Right atrium auricular region (tissue), 2 donors: ENCODE measurements around the gene PIP4K2C. TPM values are rescaled to one million over a fixed set of nuclear protein-coding genes. Genes with fewer than 3 reads are reported as not detected.
"Not testable (repeated sequence)": the region's sequence is repeated elsewhere in the genome, so short reads cannot be mapped to it uniquely, and the experiment has no call there.

Source experiments
- DNase-seq: peaks from one replicate; pipeline ENCODE4 v3.0.0-alpha.2; 2019; ENCODE audit warnings: low spot score
- H3K27ac ChIP-seq, 2 donors: fragments of 200-600 bp; sonication (generic); 1 replicate in 1 of 2; 2 replicates in 1 of 2; pipeline ENCODE4 v1.5.1; 2016 to 2019
- H3K27me3 ChIP-seq, 2 donors: fragments of 200-600 bp; sonication (generic); one replicate each; pipeline versions ENCODE4 v1.5.1 to v1.6.0; 2017 to 2019
- H3K36me3 ChIP-seq: fragments of 200-600 bp; sonication (generic); one replicate; pipeline ENCODE4 v1.5.1; 2016
- H3K4me1 ChIP-seq, 2 donors: fragments of 200-600 bp; sonication (generic); one replicate each; pipeline versions ENCODE4 v1.5.1 to v1.6.0; 2017 to 2019
- H3K4me3 ChIP-seq, 2 donors: fragments of 200-600 bp; sonication (generic); 1 replicate in 1 of 2; 2 replicates in 1 of 2; pipeline ENCODE4 v1.5.1; 2017 to 2019; ENCODE audit warnings: mild to moderate bottlenecking in 1 of 2, moderate library complexity in 1 of 2
- H3K9me3 ChIP-seq, 2 donors: fragments of 200-600 bp; sonication (generic); one replicate each; pipeline ENCODE4 v1.5.1; 2019
- total RNA-seq, 2 donors: library from RNA; depleted of rRNA; stranded (reverse); fragments of >200 nt; gene quantifications; one replicate each; pipeline ENCODE4 v1.1.0, GENCODE V29; 2016
- TF ChIP-seq, protein P1 (sequence below), 2 donors: fragments of 200-600 bp; sonication (generic); IDR thresholded peaks; one replicate each; pipeline ENCODE4 v1.5.1; 2019; ENCODE audit warnings: antibody characterized with exemption in 2 of 2

PIP4K2C gene
- total RNA-seq, 2 donors from 2014 or later, result 22.1 to 25.2 TPM

DNA sequence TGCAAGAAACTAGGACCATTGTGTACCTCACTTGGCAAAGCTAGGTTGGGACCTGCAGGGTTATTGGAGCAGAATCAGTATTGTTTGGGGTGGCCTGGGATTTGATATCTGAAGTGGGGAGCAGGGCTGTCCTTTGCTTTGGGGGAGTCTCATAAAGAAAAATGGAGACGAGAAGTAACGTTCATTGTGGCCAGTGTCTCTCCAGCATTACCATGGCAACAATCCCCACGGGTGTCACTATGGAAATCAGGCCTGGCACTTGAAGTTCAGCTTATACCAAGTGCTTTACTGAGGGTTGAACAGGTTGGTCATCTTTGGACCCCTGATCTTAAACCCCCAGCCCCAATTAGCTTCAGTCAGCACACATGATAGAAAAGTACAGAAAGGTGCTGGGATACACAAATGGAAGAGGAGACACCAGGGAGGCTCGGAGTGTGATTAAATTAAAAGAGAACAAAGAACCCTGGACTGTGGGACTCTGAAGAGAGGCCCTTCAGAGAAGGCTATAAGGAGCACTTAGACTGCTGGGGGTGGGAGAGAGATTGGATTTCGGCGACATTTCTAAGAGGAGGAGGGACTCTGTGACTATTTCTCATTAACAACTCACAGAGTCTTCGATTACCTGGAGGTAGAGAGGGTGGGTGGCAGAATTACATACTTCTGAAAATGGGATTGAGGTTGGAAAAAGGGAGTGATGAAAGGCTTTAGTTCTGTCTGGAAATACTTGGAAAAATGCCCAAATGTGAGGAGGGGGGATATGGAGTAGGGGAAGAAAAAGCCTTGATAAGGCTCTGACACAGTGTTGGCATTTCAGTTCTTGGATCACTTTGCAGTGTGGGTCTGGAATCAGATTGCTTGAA is 37.4 kb upstream of the PIP4K2C start:
- no peaks in the 10 kb centered on the region for H3K36me3 ChIP-seq
- H3K27ac ChIP-seq, result no peak overlapping the region
- peaks cover 3 to 17% of the 10 kb centered on the region in 2 donors for H3K27me3 ChIP-seq
- no peaks in the 10 kb centered on the region for H3K9me3 ChIP-seq
- DNase-seq, result no peak
- TF ChIP-seq, protein P1, sequence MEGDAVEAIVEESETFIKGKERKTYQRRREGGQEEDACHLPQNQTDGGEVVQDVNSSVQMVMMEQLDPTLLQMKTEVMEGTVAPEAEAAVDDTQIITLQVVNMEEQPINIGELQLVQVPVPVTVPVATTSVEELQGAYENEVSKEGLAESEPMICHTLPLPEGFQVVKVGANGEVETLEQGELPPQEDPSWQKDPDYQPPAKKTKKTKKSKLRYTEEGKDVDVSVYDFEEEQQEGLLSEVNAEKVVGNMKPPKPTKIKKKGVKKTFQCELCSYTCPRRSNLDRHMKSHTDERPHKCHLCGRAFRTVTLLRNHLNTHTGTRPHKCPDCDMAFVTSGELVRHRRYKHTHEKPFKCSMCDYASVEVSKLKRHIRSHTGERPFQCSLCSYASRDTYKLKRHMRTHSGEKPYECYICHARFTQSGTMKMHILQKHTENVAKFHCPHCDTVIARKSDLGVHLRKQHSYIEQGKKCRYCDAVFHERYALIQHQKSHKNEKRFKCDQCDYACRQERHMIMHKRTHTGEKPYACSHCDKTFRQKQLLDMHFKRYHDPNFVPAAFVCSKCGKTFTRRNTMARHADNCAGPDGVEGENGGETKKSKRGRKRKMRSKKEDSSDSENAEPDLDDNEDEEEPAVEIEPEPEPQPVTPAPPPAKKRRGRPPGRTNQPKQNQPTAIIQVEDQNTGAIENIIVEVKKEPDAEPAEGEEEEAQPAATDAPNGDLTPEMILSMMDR (IDR thresholded peaks at IDR 0.05), result no peak
- no peak overlapping the region for H3K4me3 ChIP-seq
- H3K4me1 ChIP-seq, result peaks cover 0 to 11% of the 10 kb centered on the region in 2 donors

DNA sequence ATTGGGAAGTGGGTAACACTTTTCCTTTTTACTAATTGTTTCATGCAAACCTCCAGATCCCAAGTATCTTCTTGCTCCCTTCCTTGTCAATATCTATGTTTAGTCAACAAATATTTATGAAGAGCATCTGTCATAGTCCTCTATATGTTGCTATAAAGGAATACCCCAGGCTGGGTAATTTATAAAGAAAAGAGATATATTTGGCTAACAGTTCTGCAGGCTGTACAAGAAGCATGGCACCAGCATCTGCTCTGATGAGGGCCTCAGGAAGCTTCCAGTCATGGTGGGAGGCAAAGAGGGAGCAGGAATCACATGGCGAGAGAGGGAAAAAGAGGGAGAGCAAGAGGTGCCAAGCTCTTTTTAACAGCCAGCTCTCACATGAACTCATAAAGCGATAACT is 36.5 kb upstream of the PIP4K2C start:
- Histone ChIP-seq H3K27ac (no peak overlapping the region), H3K27me3 (peaks cover 0 to 15% of the 10 kb centered on the region in 2 donors), H3K4me3 (no peak overlapping the region), H3K9me3 (no peaks in the 10 kb centered on the region), H3K36me3 (no peaks in the 10 kb centered on the region), H3K4me1 (peaks cover 0 to 10% of the 10 kb centered on the region in 2 donors)
- DNase-seq, result no peak
- TF ChIP-seq, protein P1 (IDR thresholded peaks at IDR 0.05), result no peak

DNA sequence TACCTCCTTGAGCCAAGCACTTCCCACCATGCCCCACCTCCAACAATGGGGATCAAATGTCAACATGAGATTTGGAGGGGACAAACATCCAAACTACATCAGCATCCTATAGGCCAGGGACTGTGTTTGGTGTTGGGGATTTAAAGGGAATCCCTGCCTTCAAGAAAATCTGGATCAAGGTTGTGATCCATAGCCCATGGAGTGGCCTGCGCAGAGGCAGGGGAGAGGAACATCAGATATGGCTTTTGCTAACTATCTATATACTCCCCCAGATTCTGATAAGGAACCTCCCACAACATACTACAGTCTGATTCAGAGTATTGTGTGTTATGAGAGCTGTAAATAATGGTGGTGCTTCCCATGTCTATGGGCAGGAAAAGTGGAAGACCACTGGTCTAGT is 36.1 kb upstream of the PIP4K2C start:
- H3K4me3 ChIP-seq, result no peak overlapping the region
- no peak overlapping the region for H3K27ac ChIP-seq
- H3K36me3 ChIP-seq, result no peaks in the 10 kb centered on the region
- DNase-seq, result no peak
- H3K4me1 ChIP-seq, result peaks cover 0 to 5% of the 10 kb centered on the region in 2 donors
- no peaks in the 10 kb centered on the region for H3K9me3 ChIP-seq
- H3K27me3 ChIP-seq, result peaks cover 0 to 11% of the 10 kb centered on the region in 2 donors
- TF ChIP-seq, protein P1 (IDR thresholded peaks at IDR 0.05), result no peak

DNA sequence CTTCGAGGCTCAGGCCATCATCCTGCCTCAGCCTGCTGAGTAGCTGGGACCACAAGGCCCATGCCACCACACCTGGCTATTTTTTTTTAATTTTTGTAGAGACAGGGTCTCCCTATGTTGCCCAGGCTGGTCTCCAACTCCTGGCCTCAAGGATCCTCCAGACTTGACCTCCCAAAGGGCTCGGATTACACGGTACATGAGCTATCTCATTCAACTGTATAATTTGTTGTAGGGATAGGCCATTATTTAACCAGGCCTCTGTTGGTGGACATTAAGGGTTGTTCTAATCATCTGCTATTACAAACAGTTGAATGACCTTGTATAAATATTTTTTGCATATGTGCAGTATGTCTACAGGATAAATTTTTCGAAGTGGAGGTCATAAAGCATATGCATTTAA is 32.1 kb upstream of the PIP4K2C start:
- no peak overlapping the region for H3K27ac ChIP-seq
- no peaks in the 10 kb centered on the region for H3K4me1 ChIP-seq
- DNase-seq, result no peak
- H3K36me3 ChIP-seq, result no peaks in the 10 kb centered on the region
- H3K9me3 ChIP-seq, result no peaks in the 10 kb centered on the region
- H3K4me3 ChIP-seq, result no peak overlapping the region
- no peaks in the 10 kb centered on the region for H3K27me3 ChIP-seq
- TF ChIP-seq, protein P1 (IDR thresholded peaks at IDR 0.05), result no peak

DNA sequence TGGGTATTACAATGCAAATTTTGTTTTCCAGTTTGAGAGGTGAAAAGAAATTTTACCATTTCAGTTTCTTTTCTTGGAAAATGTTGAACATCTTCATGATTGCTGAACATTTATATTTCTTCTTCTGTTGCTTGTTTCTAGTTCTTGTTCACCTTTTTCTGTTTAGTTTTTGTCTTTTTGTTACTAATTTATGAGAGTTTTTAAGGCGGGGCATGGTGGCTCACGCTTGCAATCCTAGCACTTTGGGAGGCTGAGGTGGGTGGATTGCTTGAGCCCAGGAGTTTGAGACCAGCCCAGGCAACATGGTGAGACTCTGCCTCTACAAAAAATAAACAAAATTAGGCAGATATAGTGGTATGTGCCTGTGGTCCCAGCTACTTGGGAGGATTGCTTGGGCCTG is 30.5 kb upstream of the PIP4K2C start:
- no peak for DNase-seq
- no peak overlapping the region for H3K4me3 ChIP-seq
- H3K27me3 ChIP-seq, result no peaks in the 10 kb centered on the region
- no peak overlapping the region for H3K27ac ChIP-seq
- no peaks in the 10 kb centered on the region for H3K4me1 ChIP-seq
- no peaks in the 10 kb centered on the region for H3K36me3 ChIP-seq
- TF ChIP-seq, protein P1 (IDR thresholded peaks at IDR 0.05), result no peak
- no peaks in the 10 kb centered on the region for H3K9me3 ChIP-seq

DNA sequence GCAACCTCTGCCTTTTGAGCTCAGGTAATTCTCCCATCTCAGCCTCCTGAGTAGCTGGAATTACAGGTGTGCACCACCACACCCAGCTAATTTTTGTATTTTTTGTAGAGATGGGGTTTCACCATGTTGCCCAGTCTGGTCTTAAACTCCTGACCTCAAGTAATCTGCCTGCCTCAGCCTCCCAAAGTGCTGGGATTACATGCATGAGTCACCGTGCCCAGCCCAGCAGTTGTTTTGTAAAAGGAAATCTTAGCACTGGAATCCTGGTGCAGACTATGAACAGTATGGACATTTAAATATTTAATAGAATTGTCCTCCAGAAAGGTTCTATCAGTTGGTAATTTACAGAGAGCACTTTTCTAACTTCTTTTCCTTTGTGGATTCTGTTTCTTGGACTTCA is 29.9 kb upstream of the PIP4K2C start:
- not testable (repeated sequence) for H3K36me3 ChIP-seq, H3K9me3 ChIP-seq, H3K27me3 ChIP-seq, H3K4me3 ChIP-seq, H3K27ac ChIP-seq, H3K4me1 ChIP-seq, DNase-seq
